ENCODE measurements around the gene PLXDC2.
A peak's percentile ranks its signal among the peaks of the same experiment; 100 is the strongest.

PLXDC2 gene

DNA sequence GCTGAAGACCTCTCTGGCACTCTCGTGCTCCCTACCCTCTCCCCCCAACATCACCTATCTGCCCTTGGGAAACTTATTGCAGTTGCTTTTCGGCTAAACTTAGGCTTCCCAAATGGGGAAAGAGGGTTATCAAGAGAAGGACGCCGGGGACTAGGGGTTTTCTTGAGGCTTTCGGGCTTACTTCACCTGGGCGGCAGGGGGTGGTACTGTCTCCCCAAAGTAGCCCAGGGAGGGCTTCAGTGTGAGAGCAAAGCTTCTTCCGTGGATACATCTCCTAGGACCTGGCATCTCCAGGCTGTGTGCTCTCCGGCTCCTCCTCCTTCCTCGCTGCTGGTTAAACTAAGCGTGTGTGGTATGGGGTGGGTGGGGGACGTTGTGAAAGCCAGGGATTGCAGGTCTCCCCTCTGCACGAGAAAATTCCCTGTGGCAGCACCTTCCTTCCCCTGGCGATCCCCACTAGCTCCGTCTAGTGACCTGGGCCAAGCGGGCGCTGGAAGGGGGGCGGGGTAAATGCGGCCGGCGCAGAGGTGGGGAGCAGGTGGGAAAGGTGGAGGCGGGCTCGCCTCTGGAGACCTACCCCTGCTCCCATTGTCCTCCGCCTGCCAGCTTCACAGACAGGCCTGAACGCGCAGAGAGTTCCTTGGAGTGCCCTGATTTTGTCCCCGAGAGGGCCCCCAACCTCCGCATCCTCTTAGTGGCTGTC lies 1.1 kb downstream of the PLXDC2 start:
- FAIRE-seq, result no peak

DNA sequence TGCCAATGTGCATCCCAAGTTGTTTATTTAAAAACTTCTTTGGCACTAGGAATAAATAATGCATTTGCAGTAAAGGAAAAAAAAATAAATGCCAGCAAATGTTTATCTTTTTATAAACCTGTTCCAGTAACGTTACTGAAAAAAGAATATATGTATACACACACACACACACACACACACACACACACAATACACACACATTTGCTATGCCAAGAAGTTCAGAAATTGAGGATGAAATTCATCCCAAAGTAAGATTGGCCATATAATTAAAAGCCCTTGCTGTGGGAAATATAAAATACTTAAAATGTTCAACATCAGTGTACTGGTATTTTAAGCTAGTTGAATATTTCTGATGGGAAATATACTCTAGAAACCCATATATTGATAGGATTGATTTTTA lies 2.6 kb downstream of the PLXDC2 start:
- no peak for FAIRE-seq

DNA sequence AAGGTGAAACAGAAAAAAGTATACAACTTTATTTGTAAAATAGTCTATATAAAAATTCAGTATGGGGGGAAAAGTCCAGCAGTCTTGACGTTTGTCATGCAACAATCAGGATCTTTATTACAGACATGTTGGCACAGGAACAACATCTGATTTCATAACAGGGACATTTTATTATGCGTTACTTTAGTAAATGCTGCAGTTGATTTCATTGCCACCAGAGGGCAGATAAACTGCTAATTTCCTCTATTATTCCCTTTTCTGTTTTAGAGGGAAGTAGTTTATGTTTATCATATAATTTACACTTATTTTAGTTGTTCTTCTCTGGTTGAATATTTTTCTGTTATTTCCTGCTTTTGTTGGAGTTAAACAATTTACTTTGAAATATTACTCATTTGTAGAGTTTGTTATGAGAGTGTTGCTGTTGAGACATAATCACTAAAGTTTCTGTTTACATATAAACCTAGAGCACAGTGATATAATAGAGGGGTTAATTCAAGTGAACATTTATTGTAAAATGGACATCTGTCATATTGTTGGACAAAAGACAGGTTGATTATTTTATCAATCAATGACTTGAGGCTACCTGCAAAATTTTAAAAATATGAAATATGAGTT lies 3.3 kb downstream of the PLXDC2 start:
- FAIRE-seq, result peak; percentile 79

DNA sequence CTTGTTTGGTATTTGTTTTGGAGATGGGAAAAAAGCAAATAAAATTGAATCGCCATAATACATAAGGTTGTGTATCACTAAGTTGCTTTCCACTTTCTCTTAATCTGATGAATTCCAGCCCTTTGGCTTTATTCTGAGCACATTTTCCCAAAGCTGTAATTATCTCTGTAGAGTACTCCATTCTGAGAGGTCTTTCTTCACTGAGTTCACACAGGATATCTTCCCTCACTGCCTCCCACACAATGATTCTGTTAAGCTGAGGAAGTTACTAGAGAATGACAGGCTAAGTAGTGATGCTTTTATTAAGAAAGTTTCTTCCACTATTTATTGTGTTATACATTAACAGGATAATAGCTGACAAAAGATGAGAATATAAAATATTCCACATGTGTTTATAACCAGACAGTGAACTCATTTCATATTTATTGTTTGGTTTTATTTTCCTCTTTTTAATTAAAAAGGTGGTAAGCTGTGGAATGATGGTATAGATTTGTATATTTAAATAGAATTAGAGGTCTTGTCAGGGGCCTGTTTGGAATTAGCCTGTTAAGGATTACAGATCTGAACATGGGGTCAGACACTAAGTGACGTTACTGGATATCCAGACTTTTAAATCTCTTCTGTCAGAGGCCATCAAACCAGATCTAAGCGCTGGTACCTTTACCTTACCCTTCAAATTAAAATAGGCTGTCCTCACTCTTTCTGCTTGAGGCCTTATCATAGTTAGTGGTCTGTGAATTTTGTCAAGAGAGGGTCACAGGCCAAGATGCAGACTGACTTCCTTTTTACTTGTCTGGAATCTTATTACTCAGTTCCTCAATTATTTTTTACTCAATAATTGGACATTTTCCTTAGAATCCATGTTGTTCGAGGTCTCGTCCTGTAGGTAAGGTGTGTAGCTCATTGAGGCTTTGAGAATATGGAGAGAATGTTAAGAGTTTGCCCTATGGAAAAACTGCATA lies 8.4 kb downstream of the PLXDC2 start:
- FAIRE-seq, result no peak

DNA sequence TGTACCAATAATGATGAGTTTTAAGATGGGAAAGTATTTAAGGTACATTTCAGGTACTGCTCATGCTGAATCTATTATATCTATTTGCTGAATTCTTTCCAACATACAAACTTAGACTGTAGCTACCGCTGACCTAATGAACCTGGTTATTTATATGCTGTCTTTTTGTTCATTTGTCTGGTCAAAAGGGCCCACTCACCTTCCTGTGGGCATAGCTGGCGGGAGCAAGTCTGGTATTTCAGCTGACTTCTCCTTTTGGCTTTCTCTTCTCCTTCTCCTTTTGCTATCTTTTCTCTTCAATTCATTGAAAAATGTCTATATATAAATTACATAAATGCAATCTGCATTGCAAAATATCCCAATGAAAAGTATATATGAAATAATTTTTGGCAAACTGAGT lies 9.5 kb downstream of the PLXDC2 start:
- FAIRE-seq, result no peak

DNA sequence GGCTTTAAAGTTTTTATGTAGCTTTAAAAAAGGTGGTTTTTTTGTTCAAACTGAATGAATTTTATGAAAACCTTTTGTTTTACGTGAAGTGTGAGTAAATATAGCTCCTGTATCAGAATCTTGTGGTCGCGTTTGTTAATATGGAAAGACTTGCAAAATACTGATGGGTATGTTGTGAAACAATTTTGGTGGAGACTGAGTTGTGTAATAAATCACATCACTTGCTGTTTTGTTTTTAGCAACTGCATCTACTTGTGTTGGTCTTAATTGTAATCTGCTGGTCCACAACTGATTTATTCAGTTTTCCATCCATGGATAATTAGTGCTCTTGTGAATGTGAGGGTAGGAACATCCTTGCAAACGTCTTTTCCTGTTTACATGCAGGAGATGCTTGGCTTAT lies 10.5 kb downstream of the PLXDC2 start:
- FAIRE-seq, result no peak

DNA sequence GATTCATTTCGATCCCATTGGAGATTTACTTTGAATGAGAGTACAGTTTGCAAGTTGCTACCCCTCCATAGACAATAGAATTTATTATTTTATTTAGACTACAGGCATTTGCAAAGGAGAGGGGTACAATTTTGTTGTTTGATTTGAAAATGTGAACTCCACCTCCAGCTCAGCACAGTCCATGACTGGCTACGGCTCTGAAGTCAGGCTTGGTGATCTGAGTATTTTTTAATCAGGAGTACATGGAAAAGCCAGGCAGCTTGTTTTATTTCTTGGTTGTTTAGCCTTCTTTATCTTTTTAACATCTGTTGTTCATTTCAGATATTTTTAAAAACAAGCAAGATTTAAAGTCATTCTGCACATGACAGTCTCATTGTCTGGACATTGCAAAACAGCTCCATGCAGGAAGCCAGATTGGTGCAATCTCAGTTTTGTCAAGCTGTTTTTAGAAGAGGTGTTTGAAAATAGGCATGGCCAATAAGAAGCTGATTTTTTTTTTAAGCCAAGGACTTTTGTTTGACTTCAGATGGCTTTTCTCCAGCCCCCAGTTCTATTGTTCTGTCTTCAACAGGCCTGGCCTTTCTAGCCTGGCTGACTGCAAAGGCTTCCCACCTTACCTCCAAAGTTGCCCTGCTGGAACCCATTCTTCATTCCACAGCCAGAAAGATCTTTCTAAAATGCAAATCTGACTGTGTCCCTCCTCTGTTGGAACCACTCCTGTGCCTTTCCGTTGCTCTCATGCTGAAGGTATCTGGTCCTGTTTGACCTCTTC lies 12.2 kb downstream of the PLXDC2 start:
- no peak for FAIRE-seq

DNA sequence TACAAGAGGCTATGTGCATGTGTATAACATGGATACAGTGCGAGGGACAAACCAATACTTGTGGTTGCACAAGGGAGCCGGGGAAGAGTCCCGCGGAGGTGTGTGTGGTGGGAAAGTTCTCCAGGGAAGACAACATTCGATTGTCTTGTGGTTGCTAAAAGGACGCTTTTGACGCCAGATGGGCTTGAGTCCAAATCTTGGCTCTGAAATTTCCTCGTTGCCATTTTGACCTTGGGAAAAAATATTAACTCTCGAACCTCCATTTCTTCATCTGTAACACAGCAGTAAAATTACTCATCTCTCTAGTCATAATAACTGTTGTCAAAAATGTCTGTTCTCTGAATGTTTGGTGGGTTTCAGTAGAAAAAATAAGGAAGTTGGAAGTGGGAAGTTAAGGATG lies 16.5 kb downstream of the PLXDC2 start:
- no peak for FAIRE-seq

DNA sequence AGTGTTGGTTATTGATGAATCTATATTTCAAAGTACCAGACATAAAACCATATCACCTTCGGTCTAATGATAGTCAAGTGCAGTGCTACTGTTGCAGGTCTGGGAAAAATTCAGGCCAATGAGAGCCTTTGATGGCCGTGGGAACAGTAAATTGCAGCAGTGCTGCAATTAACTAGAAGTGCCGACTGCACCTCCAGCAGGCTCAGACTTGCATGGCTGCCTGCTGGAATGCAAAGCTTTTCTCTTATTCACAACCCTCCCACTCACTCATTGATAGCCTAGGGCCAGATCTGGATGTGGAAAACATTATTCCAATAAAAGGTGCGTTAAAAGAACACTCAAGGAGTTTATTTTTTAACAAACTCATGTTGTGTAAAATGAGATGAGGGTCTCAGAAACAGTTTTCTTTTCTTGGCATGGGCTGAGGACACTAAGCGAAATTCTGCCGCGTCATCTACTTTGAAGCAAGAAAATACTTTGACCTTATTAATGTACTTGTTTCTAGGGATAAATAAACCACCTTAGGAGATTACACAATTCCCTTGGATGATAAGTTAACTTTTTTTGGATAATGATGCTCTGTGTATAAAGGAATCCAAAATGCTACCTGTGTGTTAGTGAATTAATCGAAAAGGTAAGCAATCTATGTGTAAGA lies 17.1 kb downstream of the PLXDC2 start:
- no peak for FAIRE-seq

DNA sequence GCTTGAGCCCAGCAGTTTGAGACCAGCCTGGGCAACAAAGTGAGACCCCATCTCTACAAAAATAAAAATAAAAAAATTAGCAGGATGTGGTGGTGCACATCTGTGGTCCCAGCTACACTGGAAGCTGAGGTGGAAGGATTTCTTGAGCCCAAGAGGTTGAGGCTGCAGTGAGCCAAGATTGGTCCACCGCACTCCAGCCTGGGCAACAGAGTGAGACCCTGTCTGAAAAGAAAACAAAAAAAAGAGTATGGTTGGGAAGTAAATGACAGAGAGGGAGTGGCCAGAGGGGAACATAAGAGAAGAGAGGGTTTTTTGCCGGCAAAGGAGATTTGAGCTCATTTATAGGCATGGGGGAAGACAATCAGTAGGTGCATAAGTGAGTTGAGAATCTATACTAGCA lies 19.7 kb downstream of the PLXDC2 start:
- no peak for FAIRE-seq

DNA sequence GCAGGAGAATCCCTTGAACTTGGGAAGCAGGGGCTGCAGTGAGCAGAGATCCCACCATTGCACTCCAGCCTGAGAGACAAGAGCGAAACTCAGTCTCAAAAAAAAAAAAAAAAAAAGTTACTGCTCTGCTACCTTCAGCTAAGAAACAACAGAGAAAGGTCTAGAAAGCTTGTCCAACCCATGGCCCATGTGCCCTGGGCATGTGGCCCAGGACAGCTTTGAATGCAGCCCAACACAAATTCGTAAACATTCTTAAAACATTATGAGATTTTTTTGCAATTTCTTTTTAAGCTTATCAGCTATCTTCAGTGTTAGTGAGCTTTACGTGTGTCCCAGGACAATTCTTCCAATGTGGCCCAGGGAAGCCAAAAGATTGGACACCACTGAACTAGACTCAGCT lies 22.9 kb downstream of the PLXDC2 start:
- no peak for FAIRE-seq

DNA sequence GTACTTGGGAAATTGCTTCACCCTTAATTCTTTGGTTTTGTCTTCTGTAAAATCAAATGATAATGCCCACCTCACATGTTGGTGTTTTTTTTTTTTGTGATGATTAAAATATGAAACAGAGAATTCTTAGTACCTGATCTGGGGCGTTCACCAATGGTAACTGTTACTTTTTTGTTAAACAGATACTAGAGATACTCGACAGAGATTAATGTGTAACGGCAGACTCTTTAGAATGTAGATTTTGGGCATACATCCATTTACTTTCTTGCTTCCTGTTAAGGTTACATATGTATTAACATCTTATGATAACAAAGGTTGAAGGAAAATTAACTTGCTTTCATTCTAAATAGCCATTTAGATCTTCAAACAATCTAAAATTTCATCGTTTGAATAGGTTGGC lies 23.3 kb downstream of the PLXDC2 start:
- no peak for FAIRE-seq

DNA sequence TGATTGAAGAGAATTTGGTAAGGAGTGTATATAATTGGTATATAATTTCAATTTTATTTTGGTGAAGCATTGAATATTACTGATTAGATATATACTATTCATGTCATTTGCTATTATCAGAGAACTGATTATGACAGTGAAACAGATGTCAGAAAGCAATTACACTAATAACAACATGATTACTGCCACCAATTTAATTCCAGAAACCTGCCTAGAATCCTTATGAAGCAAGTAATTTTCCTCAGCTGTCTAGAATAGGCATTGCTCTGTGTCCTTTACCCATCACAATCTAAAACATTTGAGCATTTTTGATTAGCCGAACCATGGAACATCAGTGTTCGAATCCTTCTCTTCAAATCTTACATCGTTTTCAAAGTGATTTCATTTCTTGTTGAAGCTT lies 24.5 kb downstream of the PLXDC2 start:
- FAIRE-seq, result no peak

DNA sequence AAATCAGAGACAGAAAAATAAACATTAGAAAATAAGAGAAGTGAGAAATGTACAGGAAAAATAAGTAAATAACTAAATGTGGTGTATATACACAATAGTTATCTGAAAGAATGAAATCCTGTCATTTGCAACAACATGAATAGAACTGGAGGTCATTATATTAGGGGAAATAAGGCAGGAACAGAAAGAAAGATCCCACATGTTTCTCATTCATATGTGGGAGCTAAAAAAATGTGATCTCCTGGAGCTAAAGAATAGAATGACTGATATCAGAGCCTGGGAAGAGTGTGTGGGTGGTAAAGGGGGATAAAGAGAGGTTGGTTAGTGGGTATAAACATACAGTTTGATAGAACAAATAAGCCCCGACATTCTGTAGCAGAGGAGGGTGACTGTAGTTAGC lies 27.3 kb downstream of the PLXDC2 start:
- no peak for FAIRE-seq

DNA sequence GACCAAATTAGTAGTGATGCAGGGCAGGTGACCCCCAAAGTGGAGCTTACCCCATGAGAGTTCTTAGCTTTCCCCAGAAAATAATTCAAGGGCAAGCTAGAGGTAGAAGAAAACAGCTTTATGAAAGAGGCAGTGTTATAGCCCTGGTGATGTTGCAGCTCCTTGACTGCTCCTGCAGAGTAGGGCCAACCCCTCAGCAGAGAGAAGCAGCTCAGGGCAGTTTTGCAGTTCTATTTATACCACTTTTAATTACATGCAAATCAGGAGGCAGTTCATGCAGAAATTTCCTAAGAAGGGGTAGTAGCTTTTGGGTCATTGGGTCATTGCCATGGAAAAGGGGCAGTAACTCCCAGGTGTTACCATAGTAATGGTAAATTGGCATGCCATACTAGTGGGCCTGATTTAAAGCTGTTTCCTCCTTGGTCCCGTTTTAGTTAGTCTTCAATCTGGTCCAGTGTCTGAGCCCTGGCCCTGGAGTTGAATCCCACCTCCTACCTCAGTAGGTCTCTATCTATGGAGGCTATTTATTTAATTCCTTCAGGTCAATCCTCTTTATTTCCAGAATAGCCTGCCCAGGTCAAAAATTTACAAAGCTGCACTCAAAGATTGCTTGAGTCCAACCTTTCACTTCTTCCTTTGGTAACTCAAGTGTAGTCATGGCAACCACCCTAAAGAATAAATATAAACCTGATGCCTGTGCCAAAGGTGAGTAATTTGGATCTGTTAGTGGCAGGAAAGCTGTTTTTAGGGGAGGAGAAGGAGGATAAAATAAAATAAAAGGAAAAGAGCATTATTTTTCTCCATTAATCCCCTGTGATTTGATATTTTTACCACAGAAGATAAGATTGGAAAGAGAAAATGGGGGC lies 29.5 kb downstream of the PLXDC2 start:
- FAIRE-seq, result no peak

DNA sequence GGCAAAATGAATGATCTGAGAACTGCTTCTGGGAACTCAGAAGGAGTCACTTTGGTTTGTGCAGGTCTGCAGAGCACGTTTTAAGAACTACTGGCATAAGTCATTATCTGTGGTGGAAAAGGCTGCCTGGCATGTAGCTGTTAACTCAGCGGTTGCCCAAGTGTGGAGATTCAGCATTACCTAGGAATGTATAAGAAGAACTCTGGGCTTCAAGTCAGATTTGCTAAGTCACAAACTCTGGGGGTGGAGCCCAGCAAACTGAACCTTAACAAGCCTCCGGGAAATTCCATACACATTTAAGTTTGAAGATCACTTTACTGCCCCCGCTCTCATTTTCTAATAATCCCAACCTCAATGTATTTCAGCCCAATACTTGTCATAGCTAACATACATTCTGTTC lies 31.1 kb downstream of the PLXDC2 start:
- FAIRE-seq, result no peak

DNA sequence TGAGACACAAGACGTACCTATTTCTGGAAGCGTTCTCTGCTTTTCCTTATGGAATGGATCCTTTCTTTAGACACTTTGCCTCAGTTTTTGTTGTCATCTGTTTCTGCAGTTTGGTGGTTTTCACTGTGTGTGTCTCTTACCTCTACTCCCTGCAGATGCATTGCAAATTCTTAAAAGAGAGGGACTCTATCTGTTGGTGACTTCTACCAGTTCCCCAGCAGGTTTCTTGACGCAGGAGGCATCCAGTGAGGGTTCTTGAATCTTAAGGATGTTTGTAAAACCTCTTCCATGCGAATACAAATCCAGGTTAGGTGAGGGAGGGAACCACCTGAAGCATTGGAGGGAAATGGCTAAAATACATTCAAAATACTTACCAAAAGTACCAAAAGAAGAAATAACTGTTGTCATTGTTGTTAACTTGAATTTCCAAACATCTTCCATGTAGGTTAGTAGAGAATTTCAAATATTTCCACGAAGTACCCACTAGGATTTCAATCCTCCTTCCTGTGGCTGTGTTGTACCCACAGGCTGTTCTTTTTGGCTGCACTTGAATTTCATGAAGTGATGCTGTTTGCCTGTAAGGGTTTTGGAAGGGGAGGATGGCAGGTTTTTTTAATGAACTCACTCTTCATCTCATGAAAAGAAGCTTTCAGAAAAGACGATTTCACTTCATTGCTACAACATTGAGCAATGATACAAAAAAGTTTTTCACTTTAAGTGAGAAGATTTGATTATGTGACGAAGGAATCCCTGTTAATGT lies 32.2 kb downstream of the PLXDC2 start:
- no peak for FAIRE-seq

DNA sequence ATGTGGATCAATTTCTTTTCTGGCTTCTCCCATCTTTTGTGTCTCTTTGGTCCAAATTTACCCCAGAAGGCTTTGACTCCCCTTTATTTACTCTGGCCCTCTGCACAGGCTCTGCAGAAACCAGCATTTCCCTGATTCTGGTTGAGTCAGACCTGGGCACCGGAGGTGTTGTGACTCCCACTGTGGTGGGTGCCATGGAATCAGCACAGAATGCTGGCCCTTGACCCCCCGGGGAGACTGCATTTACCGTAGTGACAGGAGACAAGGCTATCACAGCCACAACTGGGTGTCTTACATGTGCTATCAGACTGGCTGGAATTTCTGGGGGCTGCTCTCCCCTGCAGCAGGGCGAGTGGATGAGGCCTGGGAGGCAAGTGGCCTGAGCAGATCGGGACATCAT lies 37.6 kb downstream of the PLXDC2 start:
- no peak for FAIRE-seq

DNA sequence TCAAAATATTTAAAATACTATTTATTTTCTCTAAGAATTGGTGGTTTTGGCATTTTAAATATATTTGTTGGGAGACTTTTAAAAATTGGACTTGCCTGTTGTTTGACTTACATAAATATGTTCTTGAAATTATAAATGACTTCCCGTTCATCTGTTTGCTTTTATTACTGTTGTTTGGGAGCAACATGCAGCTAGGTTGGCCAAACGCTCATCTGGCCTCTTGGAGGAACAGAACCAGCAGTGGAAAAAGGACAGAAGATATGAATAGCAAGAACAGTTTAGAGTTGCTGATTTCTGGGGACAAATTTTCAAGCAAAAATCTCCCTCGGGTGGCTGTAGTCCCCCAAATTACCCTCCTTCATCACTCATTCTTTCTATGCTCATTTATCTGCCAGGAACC lies 41.6 kb downstream of the PLXDC2 start:
- FAIRE-seq, result no peak

DNA sequence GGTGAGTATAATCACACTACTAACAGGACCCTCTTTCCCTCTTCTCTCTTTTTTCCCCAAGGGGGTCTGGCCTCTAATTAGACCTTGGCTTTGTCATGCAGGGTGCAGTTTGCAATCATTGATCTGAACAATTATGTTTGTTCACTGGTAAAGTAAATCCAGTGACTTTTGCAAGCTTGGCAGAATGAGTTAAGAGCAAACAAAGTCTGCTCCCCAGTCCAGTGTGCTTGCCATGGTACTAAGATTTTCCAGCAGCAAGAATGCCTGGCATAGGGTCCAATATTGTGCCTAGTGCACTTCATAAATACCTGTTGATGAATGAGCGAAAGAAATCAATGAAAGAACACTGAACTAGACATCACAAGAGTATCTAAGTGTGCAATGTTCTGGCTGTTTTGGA lies 43.9 kb downstream of the PLXDC2 start:
- FAIRE-seq, result no peak

Data from TTC549 (cell line).